ENCODE data around the gene RIPOR3. TPM values are rescaled to one million over a fixed set of nuclear protein-coding genes. Genes with fewer than 3 reads are reported as not detected.

The RIPOR3 gene
- total and polyA plus RNA-seq, 2 experiments from 2014 or later, result 3.0 to 4.8 TPM

- Histone ChIP-seq H3K4me1 (ENCODE audit: low read depth) (peaks cover 10% of the 10 kb centered on the region), H3K36me3 (no peaks in the 10 kb centered on the region), H3K27me3 (no peaks in the 10 kb centered on the region), H3K27ac (no peak overlapping the region), H3K4me3 (no peak overlapping the region), H3K9me3 (ENCODE audit: low read depth) (no peaks in the 10 kb centered on the region)
- DNase-seq (ENCODE audit: low read depth in 1 of 2, low spot score in 1 of 2), result no peak
- TF ChIP-seq CTCF (IDR thresholded peaks at IDR 0.05; ENCODE audit: low read depth, low read length), result no peak
Observed at GRCh38 chr20:50682065-50682464, 9.3 kb downstream of the RIPOR3 start.

- Histone ChIP-seq H3K27me3 (no peaks in the 10 kb centered on the region), H3K27ac (no peak overlapping the region), H3K9me3 (ENCODE audit: low read depth) (no peaks in the 10 kb centered on the region), H3K4me3 (no peak overlapping the region), H3K4me1 (ENCODE audit: low read depth) (peaks cover 5% of the 10 kb centered on the region), H3K36me3 (no peaks in the 10 kb centered on the region)
- no peak for DNase-seq (ENCODE audit: low read depth in 1 of 2, low spot score in 1 of 2)
- no peak for TF ChIP-seq CTCF (IDR thresholded peaks at IDR 0.05; ENCODE audit: low read depth, low read length)
Observed at GRCh38 chr20:50681359-50682064, 9.8 kb downstream of the RIPOR3 start.

- H3K27ac ChIP-seq, result no peak overlapping the region
- peaks cover 4% of the 10 kb centered on the region for H3K4me1 ChIP-seq (ENCODE audit: low read depth)
- DNase-seq (ENCODE audit: low read depth in 1 of 2, low spot score in 1 of 2), result peak in 1 of 2 donors; percentile 54
- no peaks in the 10 kb centered on the region for H3K9me3 ChIP-seq (ENCODE audit: low read depth)
- H3K27me3 ChIP-seq, result no peaks in the 10 kb centered on the region
- TF ChIP-seq CTCF (IDR thresholded peaks at IDR 0.05; ENCODE audit: low read depth, low read length), result no peak
- no peaks in the 10 kb centered on the region for H3K36me3 ChIP-seq
- H3K4me3 ChIP-seq, result no peak overlapping the region
Observed at GRCh38 chr20:50680105-50680960, 11.0 kb downstream of the RIPOR3 start.

- peaks cover 4% of the 10 kb centered on the region for H3K4me1 ChIP-seq (ENCODE audit: low read depth)
- H3K36me3 ChIP-seq, result no peaks in the 10 kb centered on the region
- TF ChIP-seq CTCF (IDR thresholded peaks at IDR 0.05; ENCODE audit: low read depth, low read length), result no peak
- H3K27me3 ChIP-seq, result no peaks in the 10 kb centered on the region
- no peak overlapping the region for H3K27ac ChIP-seq
- no peak overlapping the region for H3K4me3 ChIP-seq
- H3K9me3 ChIP-seq (ENCODE audit: low read depth), result no peaks in the 10 kb centered on the region
- no peak for DNase-seq (ENCODE audit: low read depth in 1 of 2, low spot score in 1 of 2)
Observed at GRCh38 chr20:50679753-50680104, 11.6 kb downstream of the RIPOR3 start.

- peak in 1 of 2 donors; percentile 77 for DNase-seq (ENCODE audit: low read depth in 1 of 2, low spot score in 1 of 2)
- H3K4me1 ChIP-seq (ENCODE audit: low read depth), result peaks cover 4% of the 10 kb centered on the region
- H3K27ac ChIP-seq, result no peak overlapping the region
- H3K4me3 ChIP-seq, result no peak overlapping the region
- no peaks in the 10 kb centered on the region for H3K36me3 ChIP-seq
- H3K9me3 ChIP-seq (ENCODE audit: low read depth), result no peaks in the 10 kb centered on the region
- TF ChIP-seq CTCF (IDR thresholded peaks at IDR 0.05; ENCODE audit: low read depth, low read length), result no peak
- no peaks in the 10 kb centered on the region for H3K27me3 ChIP-seq
Observed at GRCh38 chr20:50678169-50678898, 13.0 kb downstream of the RIPOR3 start.

Data from cardiac muscle cell (in vitro differentiated cells and primary cell).